LNCAP (cell line): ENCODE measurements around the gene MTCP1.

Experiments used
- TF ChIP-seq, protein P1 (sequence below): fragments of 450-650 bp; IDR thresholded peaks from 2 replicates; pipeline ENCODE4 v1.5.1; 2017; ENCODE audit warnings: mild to moderate bottlenecking

MTCP1 gene

DNA sequence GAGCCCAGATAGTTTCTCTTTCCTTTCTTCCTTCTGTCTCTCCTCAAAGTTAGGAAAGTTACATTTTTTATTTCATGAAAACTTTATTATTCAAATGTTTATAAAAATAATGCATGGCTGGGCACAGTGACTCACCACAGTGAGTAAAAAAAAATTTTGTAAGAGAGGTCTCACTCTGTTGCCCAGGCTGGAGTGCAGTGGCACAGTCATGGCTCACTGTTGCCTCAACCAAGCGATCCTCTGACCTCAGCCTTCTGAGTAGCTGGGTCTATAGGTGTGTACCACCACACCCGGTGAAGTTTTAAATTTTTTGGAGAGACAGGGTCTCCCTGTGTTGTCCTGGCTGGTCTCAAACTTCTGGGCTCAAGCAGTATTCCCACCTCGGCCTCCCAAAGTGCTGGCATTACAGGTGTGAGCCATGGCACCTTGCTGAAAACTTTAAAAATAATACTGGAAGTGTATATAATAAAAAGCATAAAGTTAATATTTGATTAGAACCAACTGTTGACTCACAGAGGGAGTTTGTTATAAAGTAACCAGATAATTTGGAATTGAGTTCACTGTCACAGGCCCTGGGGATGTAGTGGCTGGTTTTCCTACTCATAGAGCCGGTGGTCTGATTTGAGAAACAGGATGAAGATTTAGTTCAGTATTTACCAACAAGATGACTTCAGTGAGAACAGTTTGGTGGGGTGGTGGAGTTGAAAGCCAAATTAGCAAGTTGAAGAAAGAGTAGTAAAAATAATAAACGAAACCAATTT lies 18.0 kb downstream of the MTCP1 start:
- TF ChIP-seq, protein P1, sequence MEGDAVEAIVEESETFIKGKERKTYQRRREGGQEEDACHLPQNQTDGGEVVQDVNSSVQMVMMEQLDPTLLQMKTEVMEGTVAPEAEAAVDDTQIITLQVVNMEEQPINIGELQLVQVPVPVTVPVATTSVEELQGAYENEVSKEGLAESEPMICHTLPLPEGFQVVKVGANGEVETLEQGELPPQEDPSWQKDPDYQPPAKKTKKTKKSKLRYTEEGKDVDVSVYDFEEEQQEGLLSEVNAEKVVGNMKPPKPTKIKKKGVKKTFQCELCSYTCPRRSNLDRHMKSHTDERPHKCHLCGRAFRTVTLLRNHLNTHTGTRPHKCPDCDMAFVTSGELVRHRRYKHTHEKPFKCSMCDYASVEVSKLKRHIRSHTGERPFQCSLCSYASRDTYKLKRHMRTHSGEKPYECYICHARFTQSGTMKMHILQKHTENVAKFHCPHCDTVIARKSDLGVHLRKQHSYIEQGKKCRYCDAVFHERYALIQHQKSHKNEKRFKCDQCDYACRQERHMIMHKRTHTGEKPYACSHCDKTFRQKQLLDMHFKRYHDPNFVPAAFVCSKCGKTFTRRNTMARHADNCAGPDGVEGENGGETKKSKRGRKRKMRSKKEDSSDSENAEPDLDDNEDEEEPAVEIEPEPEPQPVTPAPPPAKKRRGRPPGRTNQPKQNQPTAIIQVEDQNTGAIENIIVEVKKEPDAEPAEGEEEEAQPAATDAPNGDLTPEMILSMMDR: no peak

DNA sequence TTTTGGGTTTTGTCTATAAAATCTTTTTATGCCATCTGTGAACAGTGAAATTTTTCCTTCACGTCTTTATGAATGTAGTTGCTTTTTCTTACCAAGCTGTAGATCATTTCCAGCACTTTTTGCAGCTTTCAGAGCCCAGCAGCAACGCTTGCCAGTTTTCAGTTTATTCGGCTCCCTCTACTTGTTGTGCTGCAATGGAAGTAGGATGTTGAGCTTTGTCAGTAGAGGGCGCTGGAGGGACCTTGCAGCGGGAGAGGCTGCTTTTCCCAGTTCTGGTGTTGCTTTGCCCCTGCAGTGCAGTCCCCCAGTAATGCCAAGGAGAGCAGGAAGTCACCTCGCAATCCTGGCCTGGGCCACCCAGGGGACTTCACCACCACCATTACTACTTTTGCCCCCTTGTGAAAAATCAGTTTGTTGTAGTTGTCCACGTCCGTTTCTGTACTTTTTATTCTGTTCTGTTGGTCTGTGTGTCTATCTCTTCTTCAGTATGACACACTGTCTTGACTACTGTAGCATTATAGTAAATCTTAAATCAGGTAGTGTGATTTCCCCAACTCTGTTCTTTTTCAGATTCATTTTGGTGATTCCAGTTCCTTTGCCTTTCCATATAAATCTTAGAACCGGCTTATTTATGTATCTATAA lies 21.8 kb downstream of the MTCP1 start:
- TF ChIP-seq, protein P1: peak; percentile 59

DNA sequence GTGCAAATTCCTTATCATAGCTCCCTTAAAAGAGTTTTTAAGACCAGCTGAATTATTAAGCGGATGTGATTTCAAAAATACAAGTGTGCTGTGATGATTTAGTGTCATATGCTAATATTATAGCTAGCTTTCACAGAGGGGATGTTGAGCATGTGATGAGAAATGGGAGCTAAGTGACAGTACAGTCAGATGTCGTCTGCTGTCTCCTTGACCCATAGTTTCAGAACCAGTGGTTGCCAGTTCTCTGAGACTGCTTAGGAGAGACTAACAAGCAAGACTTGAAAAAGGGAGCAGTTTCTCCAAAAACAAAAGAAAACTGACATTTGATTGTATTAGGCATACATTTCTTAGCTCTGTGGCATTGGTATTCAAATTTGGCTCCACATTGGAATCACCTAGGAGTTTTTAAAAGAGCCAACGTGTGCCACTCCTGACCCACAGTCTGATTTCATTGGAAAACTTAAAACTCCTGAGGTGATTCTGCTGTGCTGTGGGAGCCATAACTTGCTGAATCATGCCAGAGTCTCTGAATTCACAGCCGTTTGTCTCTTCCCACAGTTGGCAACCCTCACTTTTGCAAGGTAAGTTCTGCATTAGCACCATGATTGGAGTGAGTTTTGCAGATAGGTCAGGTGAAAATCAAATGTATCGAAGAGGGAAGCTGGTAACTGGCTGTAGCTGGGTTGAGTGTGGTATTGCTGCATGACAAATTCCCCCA lies 24.0 kb downstream of the MTCP1 start:
- TF ChIP-seq, protein P1: no peak

DNA sequence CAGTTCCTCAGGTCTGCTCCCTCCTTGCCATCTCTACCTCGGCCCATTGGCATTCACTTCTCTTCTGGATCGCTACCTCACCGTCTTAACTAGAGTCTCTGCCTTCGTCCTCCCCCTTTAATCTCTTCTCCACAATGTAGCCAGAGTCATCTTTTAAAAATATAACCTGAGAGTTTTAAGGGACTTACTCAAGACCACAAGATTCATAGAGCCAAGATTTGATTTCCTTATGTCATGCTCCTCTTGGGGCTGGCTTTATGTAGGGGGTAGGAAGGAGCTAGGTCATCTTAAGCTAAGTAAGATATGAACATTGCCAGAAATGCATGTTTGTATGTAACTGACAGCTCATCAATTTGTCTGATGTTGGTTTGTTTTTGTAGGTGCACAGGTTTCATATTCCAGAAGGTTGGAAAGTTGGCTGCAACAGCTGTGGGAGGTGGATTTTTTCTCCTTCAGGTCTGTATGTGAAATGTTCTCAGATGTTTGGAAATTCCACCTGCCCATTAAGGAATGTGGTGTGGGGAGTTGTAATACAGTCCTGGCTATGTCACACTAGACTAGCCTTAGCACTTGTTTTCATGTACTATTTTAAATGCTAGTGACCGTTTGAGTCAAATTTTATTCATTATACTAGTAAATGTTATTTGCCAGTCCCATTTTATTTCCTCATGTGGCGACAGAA lies 24.7 kb downstream of the MTCP1 start:
- TF ChIP-seq, protein P1: no peak

DNA sequence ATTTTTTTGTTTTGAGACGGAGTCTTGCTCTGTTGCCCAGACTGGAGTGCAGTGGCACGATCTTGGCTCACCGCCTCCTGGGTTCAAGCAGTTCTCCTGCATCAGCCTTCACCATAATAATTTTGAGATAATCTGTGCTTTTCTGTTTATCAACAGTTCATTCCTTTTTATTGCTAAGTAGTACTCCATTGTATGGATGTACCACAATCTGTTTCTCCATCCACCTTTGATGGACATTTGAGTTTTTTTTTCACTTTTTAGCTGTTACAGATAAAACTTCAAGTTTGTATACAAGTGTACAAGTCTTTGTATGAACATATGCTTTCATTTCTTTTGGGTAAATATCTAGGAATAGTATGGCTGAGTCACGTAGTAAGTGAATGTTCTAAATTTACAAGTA lies 35.2 kb downstream of the MTCP1 start:
- TF ChIP-seq, protein P1: no peak

DNA sequence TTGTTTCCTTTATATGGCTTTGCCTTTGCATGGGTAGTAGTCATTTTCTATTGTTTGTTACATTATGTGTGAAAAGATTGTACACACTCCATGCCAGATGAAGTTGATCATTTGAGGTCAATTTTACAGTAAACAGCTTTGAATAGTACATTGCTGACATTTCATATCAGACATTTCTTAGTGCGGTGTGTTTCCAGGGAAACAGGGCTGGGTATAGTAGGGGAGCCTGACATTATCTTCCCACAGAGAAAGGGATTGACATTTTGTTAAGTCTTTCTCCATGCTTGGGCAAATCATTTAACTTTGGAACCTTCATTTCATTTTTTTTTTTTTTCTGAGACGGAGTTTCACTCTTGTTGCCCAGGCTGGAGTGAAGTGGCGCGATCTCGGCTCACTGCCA lies 39.3 kb downstream of the MTCP1 start:
- TF ChIP-seq, protein P1: no peak

DNA sequence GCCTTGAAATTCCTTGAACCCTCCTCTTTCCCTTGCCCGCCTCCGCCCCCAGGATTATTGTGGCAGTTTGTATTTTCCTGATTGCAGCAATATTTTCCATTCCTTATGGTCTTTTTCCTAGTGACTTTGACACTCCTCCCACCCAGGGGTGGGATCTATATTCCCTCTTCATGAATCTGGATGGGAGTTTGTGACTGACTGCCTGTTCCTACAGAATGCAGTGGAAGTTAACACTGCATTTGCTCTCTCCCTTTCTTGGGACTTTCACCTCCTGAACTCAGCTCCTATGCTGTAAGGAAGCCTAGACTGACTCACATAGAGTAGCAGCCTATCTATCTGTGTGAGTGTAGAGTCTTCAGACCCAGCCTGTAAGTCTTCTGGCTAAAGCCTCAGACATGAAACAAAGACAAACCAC lies 42.1 kb downstream of the MTCP1 start:
- TF ChIP-seq, protein P1: no peak
